Measurements from ENCODE around the gene CD19. TPM values are rescaled to one million over a fixed set of nuclear protein-coding genes. Genes with fewer than 3 reads are reported as not detected.

CD19 gene
- polyA plus RNA-seq, 1 donor from 2014 or later = not detected

- H3K27ac ChIP-seq (ENCODE audit: low read length) = no peak overlapping the region
- no peak overlapping the region for H3K4me2 ChIP-seq (ENCODE audit: low read length)
- no peaks in the 10 kb centered on the region for H3K36me3 ChIP-seq (ENCODE audit: insufficient read depth, low read length)
- H4K20me1 ChIP-seq (ENCODE audit: insufficient read depth) = no peaks in the 10 kb centered on the region
- H3K9me2 ChIP-seq (ENCODE audit: insufficient read depth, low read length) = no peaks in the 10 kb centered on the region
- no peaks in the 10 kb centered on the region for H3K27me3 ChIP-seq (ENCODE audit: insufficient read depth, low read depth, low read length)
- TF ChIP-seq EP300 (conservative IDR thresholded peaks at IDR 0.05; ENCODE audit: poor library complexity, severe bottlenecking) (no peak), POLR2AphosphoS5 (IDR thresholded peaks at IDR 0.05) (no peak), MXI1 (conservative IDR thresholded peaks at IDR 0.05; ENCODE audit: poor library complexity, severe bottlenecking) (no peak), SMC3 (conservative IDR thresholded peaks at IDR 0.05; ENCODE audit: poor library complexity) (no peak), REST (IDR thresholded peaks at IDR 0.05; ENCODE audit: borderline replicate concordance) (no peak), CTCF (IDR thresholded peaks at IDR 0.05; ENCODE audit: poor library complexity, severe bottlenecking) (no peak), RAD21 (conservative IDR thresholded peaks at IDR 0.05) (no peak)
- no peaks in the 10 kb centered on the region for H3K9me3 ChIP-seq (ENCODE audit: low read length)
- no peak overlapping the region for H2AFZ ChIP-seq (ENCODE audit: low read depth, low read length)
- H3K4me3 ChIP-seq (ENCODE audit: low read length) = no peak overlapping the region
- no peaks in the 10 kb centered on the region for H3K79me2 ChIP-seq (replicated peaks; ENCODE audit: insufficient read depth, low read length)
- H3K9ac ChIP-seq (ENCODE audit: low read length) = no peak overlapping the region
- no peaks in the 10 kb centered on the region for H3F3A ChIP-seq (ENCODE audit: insufficient read depth, low read length, poor library complexity, severe bottlenecking)
These were observed 11.5 kb downstream of the CD19 start for GRCh38 chr16:28943281-28943680.

GRCh38 chr16:28946681-28947080, 14.9 kb downstream of the CD19 start:
- Histone ChIP-seq H3K27ac (ENCODE audit: low read length) (no peak overlapping the region), H3K9me2 (ENCODE audit: insufficient read depth, low read length) (no peaks in the 10 kb centered on the region), H3K9me3 (ENCODE audit: low read length) (no peaks in the 10 kb centered on the region), H3K4me3 (ENCODE audit: low read length) (no peak overlapping the region), H3F3A (ENCODE audit: insufficient read depth, low read length, poor library complexity, severe bottlenecking) (no peaks in the 10 kb centered on the region), H3K27me3 (ENCODE audit: insufficient read depth, low read depth, low read length) (no peaks in the 10 kb centered on the region), H2AFZ (ENCODE audit: low read depth, low read length) (no peak overlapping the region), H4K20me1 (ENCODE audit: insufficient read depth) (no peaks in the 10 kb centered on the region), H3K4me2 (ENCODE audit: low read length) (no peak overlapping the region), H3K79me2 (replicated peaks; ENCODE audit: insufficient read depth, low read length) (peaks cover 6% of the 10 kb centered on the region), H3K36me3 (ENCODE audit: insufficient read depth, low read length) (no peaks in the 10 kb centered on the region), H3K9ac (ENCODE audit: low read length) (no peak overlapping the region)
- TF ChIP-seq CTCF (IDR thresholded peaks at IDR 0.05; ENCODE audit: poor library complexity, severe bottlenecking) (no peak), RAD21 (conservative IDR thresholded peaks at IDR 0.05) (no peak), TAF1 (IDR thresholded peaks at IDR 0.05; ENCODE audit: low read depth) (no peak)

All from neural cell (in vitro differentiated cells).